HG02970 (cell line): ENCODE results near the gene PPME1.

Experiments
- ATAC-seq: cut with Tn5 transposase; IDR thresholded peaks from one replicate; pipeline ENCODE4 v1.9.1; 2021; ENCODE audit warnings: mild to moderate bottlenecking, moderate library complexity, moderate number of reproducible peaks; ENCODE audit not compliant: unreplicated experiment, low FRiP score

Gene PPME1

DNA sequence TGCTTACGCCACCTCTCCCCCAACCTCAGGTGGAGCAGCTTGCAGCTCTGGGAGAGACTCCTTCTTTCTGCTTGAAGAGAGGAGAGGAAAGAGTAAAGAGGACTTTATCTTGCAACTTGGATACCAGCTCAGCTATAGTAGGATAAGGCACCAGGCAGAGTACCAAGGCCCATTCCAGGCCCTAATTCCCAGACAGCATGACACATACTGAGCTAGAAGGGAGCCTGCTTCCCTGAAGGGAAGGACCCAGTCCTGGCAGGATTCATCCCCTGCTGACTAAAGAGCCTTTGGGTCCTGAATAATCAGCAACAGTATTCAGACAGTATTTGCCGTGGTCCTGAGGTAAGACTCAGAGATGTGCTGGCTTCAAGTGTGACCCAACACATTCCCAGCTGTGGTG is 41.4 kb downstream of the PPME1 start:
- no peak for ATAC-seq

DNA sequence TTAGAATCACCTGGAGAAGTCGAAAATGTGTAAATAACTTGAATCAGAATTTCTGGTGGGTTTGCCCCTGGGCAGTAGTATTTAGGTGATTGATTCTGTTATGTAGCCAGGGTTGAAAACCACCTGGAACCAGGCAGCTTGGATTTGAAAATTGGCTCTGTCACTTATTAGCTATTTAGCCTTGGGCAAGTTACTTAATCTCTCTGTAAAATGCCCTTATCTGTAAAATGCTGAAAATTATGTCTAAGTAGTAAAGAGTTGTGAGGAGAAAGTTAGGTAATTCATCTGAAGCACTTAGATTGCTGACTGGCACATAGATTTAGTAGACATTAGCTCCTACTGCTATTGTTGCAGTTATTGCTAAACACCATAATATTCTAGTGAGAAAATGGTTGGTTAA is 49.3 kb downstream of the PPME1 start:
- no peak for ATAC-seq

DNA sequence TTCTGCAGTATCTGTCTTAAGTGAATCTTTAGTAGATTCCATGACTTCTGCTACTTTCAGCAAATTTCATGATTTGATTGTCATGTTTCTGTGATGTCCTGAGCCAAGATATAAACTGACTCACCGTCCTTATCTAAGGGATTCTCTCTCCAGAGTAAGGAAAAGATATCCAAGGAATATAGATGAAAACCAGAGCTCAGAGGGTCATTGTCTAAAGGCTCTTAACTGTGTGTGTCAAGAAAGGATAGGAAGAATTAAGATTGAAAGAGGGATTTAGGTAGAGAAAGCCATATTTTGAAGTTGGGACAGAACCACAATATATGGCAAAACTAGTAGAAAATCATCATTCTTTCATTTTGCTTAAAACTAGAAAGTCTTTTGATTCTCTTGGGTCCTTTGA is 50.7 kb downstream of the PPME1 start:
- ATAC-seq, result no peak

DNA sequence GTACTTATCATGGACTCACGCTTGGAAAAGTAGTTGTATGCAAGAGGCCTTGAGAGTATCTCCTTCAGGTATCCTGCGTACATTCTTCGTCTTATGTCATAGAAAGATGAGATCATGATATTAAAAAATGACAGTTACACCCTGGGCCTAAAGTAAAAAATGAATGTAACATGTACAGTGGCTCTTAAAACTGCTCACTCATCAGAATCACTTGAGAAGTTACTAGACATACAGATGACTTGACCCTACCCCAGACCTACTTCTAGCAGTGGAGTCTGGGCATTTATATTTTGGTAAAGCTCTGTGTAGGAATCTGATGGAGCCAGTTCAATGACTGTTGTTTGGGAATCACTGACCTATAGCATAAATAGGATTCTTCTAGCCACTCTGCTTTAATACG is 54.5 kb downstream of the PPME1 start:
- no peak for ATAC-seq

DNA sequence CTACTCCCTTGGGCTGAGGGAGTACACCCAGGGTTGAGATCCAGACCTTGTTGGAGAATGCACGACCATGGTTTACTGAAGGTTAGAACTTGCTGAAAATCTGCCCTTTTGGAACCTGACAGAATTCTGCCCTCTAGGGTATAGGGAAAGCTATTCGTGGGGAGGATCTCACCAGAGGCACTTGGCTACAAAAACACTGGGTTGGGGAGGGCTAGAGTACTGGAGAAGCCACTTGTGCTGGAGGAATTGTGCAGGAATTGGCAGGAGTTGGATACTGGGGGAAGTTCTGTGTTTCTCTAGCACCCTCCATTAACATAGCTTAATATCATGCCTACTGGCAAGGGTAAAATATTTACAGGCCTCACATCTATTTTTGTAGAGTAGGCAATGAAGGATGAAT is 55.8 kb downstream of the PPME1 start:
- no peak for ATAC-seq

DNA sequence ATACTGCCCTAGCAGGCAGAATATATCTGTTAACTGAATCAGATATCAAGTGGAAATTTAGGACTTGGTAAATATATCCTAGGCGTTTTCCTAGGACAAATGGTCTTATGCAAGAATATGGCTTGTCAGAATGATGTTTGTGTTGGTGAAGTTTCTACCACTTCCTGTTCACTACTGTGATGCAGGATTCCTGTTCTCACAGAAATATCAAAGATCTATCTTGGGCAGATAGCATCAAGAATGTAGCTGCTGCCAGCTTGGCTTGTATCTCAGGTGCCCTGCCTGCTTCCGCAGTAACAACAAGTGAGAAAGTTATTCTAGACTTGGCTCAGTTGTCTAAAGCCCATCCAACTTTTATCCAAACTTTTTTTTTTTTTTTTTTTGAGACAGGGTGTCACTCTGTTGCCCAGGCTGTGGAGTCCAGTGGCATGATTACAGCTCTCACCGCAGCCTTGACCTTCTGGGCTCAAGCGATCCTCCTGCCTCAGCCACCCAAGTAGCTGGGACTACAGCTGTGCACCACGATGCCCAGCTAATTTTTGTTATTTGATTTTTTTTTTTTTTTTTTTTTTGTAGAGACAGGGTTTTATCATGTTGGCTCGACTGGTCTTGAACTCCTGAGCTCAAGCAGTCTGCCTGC is 61.3 kb downstream of the PPME1 start:
- ATAC-seq, result no peak

DNA sequence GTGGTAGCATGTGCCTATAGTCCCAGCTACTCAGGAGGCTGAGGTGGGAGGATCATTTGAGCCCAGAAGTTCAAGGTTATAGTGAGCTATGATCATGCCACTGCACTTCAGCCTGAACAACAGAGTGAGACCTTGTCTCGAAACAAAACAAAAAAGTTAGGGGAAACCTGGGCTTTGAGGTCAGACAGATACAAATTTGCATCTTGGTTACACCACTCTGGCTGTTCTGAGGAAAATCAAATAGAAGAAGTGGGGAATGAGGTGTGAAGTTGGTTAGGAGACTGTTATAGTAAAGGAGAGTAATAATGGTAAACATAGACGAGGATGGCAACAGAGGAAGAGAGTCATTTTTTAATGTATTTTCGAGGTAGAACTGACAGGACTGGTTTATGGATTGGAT is 62.6 kb downstream of the PPME1 start:
- ATAC-seq, result no peak

DNA sequence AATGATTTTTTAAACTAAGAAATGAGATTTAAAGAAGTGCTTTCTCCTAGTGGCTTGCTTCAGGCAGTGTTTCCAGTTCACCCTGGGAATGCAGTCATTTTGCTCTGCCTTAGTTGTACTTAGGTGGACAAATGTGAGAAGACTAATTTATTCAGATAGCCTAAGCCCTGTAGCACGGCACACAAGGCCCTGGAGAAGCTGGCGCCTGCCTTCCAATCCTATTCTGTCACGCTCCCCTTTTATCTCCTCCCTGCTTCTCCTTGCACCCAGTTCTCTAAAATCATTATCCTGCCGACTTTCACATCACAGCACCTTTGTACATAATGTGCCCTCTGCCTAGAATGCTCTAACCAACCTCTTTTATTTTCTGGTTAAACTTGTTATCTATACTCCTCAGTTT is 64.0 kb downstream of the PPME1 start:
- ATAC-seq, result no peak

DNA sequence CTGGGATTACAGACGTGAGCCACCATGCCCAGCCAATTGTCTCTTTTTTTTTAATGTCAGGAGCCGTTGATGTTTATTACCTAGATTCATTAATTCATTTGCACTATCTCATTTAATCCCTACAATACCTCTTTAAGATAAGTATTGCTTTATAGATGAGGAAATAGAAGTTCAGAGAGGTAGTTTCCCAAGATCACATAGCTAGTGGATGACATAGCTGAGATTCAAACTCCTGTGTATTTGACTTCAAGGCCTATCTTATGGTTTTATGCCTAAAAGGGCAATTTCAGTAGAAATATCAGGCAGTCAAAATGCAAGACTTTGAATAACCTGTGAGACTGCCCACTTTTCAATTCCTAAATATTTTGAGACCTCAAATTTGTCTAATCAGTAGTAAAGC is 66.5 kb downstream of the PPME1 start:
- ATAC-seq, result no peak

DNA sequence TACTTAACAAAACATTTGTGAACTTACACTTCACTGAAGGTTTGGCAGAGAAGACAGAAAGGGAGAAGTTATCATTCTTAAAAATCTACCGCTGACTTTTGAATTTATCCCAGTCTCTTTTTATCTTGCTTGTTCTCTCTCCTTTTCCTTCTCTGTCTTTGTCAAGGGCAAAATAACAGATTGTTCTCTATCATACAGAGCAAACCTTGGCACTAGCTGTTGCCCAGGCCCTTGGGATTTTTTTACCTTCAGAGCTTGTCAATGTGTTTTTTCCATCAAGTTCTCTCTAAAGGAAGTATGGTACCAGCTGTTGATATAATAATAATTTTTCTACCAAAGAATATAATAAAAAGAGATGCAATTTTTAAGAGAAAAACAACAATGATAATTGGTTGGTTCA is 67.2 kb downstream of the PPME1 start:
- ATAC-seq, result no peak

DNA sequence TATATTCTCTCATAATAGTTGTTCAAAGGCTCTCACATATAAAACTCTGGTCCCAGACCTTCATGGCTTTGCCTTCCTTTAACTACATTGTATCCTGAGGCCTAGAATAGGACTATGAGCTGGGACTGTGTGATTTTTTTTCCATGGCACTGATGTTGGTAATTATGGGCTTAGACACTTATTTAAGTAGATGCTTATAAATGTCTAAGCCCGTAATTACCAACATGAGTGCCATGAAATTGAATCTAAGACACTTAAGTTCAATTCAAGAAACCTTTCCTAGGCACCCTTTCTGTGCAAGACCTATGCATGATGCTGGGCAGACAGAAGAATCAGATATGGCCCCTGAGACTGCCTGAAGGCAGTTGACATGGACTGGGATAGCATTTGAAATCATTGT is 77.4 kb downstream of the PPME1 start:
- ATAC-seq, result no peak

DNA sequence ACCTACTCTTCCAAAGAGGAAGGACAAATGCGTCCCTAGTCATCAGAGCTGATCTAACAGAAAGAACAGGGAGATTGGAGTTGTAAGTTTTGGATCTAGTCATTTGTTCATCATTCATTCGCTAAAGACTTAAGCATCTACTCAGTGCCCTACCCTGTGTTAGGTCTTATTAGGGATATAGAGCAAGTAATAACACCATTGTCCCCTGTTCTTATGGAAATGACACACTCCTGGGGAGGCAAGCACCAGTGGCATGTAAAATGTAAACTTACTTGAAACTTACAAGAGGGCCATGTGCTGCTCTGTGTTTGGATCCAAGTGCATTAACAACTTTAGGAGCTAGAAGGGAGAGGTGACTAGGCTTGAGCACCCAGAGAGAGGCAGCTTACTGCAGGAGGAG is 78.4 kb downstream of the PPME1 start:
- no peak for ATAC-seq

DNA sequence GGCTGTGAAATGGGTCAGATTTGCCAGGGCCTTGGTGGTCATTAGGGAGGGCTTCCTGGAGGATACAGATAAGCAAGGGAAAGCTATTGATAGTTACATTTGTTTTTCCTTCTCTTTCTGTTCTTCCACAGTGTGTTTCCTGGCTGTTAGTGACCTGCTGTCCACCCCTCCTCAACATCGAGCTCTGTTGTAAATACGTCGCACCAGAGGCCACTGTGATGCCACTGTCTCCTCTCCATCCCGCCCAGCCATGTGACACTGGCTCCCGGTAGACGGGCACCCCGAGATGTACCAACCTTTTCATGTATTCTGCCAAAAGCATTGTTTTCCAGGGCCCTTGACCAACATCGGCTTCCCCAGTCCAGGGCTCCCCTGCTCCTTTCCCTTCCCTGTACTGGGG is 82.3 kb downstream of the PPME1 start:
- no peak for ATAC-seq

DNA sequence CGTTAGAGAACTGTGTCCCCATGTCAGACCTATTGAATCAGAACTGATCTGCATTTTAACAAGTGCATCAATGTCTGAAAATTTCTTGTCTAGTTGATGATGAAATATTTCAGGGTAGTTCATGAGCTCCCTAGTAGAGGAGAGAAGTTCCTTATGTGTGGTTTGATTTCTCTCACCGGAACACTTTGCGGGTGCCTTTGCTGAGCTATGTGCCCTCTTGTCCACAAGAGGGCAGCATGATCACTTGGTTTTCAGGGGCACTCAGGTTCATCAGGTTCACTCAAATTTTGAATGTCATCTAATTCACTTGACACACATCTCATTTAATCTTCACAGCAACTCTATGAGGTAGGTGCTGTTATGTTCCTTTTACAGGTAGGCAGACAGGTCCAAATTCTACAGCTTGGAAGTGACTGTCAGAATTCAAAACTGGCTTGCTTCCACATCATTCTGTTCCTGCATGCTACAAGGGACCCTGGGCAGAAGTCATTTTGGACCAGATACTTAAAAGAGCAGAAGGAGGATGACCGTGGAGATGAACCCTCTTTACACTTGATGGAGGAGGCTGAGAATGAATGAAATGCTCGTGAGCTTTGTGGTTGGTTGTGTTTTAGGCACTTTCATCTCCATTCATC is 84.8 kb downstream of the PPME1 start:
- no peak for ATAC-seq

DNA sequence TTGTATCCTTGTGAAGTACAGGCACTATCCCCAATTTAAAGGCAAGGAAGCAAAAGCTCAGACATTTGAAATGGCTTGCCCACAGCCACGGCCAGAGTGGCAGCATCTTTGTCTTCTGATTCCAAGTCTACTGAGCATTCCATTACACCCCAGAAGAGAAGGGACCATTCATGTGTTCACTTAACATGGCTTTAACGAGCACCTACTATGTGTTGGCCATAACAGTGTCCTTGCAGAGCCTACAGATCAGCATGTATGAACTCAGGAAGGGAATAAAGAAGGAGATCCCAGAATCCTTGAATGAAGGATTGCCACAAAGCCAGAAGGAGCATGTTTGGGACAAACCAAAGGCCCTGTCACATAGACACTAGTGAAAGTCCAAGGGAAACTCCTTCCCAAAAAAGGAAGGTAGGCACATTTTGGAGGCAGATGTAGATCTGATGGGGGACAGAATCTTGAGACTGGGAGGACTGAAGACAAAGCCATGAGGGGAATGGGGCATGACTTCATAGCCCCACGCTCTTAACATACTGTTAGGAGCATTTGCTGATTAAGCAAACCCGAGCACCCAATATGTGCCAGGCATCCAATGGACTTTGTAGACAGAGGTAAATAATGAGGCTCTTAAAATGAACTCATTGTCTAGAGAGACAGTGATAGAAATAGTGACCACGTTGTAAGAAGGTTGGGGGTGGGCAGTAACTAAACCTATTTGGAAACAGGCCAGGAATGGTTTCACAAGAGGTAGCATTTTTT is 85.5 kb downstream of the PPME1 start:
- ATAC-seq, result no peak

DNA sequence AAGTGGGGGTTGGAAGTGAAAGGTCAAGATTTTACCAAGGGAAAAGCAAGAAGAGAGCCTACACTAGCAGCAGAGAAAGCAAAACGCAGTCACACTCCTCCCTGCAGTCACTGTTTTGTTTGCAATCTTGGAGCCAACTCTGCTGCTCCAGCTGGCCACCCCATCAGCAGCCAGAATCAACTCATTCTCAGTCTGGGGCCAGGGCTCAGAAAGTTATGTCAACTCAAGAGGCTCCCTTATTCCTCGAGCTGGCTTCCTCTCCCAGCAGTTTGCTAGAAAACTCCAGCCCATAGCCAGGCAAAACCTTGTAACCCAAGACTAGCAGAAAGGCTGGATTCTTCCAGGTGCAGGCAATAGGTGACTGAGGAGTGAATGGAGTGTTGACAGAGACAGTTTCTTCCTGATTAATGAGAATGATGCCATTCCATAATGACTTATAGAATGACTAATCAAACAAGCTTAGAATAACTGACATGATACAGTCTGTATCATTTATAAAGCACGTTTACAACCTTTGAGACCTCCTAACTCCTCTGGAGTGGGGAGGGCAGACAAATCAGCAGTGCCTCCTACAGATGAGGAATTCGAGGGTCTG is 87.0 kb downstream of the PPME1 start:
- ATAC-seq, result no peak

DNA sequence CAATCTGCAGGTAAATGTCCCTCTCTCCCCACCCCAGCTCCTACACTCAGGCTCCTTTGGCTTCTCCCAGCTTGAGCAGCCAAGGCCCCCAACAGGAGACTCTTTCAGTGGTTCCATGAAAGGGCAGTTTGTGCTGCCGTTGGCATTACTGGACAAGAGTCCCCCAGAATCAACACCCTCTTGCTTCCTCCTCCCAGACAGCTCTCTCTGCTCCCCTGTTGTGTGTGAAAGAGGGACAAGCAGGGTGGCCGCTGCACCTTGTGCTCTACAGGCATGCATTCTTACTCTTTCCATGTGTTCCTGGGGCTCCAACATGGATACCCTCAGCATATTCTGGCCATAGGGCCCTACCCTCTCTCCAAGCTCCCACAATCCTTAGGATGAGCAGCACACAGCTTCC is 91.6 kb downstream of the PPME1 start:
- no peak for ATAC-seq

DNA sequence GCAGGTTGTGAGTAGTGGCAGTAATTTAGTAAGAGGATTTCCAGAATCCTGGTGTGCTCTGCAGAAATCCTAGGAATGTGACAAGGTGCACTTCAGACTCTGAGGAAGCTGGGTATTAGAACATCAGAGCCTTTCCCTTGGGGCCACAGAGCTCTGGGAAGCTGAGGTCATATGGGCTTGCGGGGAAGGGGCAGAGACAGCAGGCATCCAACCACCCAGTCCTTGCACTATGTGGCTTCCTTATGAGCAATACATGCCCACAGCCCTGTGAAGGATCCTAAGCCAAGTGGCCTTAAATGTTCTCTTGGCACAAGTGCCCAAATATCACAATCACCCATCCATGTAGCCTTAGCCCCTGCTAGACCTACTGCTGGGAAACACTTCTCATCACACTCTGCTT is 94.2 kb downstream of the PPME1 start:
- ATAC-seq, result no peak

DNA sequence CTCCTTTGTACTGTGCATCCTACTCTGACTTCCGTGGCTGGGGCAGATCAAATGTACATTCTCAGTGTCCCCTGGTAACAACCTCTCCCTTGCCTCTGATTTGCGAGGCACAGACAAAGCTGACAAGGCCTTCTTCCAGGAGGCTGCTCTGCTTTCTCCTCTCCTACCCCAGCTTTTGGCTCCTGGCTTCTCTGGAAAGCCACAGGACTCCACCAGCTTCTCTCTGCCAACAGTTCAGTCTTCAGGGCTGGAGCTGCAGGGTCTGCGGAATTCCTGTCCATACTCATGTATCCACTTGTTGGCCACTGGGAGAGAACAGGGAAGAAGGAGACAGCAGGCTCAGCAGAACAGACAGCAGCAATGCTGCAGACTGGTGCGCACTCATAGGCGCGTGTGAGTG is 95.9 kb downstream of the PPME1 start:
- ATAC-seq, result no peak

DNA sequence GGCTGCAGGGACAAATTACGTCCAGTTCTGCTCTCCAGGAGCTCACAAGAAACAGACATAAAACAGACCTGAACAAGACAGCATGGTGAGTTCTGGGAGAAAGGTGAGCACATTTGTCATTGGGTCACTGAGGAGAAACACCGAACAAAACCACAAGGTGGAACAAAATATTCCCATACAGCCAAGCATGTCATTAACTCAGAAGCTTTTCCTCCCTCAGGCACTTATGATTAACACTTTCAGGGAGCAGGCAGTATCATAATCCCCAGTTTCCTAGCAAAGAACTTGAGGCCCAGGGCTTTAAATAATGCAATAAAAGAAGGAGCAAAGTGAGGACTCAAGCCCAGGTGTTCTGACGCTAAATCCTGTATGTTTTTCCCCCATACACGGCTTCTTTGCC is 97.4 kb downstream of the PPME1 start:
- ATAC-seq, result no peak

DNA sequence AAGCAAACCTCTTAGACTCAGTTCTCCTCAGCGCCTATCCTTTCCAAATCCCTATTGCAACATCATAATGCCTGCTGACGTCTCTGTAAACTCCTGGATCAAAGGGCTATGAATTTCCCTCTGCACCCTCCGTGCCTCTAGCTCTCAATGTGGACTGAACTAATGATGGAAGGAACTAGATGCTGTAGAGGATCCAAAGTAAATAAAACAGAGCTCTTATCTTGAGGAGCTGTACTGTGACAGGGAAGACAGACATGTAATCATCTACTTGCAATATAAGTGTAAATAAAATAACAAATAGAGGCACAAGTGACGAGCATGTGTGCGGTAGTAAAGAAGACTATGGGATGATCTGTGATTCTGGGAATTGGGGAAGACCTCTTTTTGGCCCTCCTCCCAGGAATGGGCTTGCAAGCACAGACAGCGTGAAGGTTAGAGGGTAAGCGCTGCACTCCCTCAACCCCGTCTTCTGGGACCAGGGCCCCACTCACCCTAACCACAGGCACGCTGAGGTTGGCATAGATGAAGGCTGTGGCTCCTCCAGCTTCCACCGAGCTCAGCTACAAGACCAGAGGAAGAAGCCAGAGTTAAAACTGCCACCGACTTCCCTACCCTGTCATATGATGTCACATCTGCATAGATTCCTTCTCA is 98.2 kb downstream of the PPME1 start:
- no peak for ATAC-seq
